ENCODE results near the gene SAXO1. TPM values are rescaled to one million over a fixed set of nuclear protein-coding genes. Genes with fewer than 3 reads are reported as not detected.

The SAXO1 gene
- total RNA-seq, 1 experiment from 2014 or later = not detected

- POLR2A ChIA-PET = no interaction called here
- H3K4me1 ChIP-seq (ENCODE audit: control insufficient read depth, insufficient read depth, low read length) = no peaks in the 10 kb centered on the region
- H3K4me3 ChIP-seq (ENCODE audit: low read depth in 2 of 2, low read length in 2 of 2) = no peak overlapping the region
- ATAC-seq (no peak), DNase-seq (ENCODE audit: low read depth, low spot score) (no peak)
- CTCF ChIA-PET = no interaction called here
- in situ Hi-C loops (cut with HindIII; ENCODE audit: low pct_unique_long_range_greater_than_20kb, low sequenced_read_pairs) (no loop called here), intact Hi-C loops (cut with micrococcal nuclease; ENCODE audit: unreplicated experiment) (no loop called here)
- no peak for TF ChIP-seq CTCF (IDR thresholded peaks at IDR 0.05)
- TF ChIP-seq REST (IDR thresholded peaks at IDR 0.05; ENCODE audit: insufficient read depth in 1 of 2, low read depth in 2 of 2, low read length in 1 of 2) = no peak
- TF ChIP-seq SIN3A (IDR thresholded peaks at IDR 0.05; ENCODE audit: borderline replicate concordance, insufficient read depth, low read depth, low read length) = no peak
- no peak for TF ChIP-seq TCF7L2 (IDR thresholded peaks at IDR 0.05; ENCODE audit: low read depth, low read length)
- no peak for TF ChIP-seq POLR2AphosphoS5 (IDR thresholded peaks at IDR 0.05; ENCODE audit: low read depth, low read length)
- no TSS peak for BruUV-seq (replicated peaks)
- H3K9me3 ChIP-seq (ENCODE audit: control insufficient read depth, insufficient read depth, low read depth, low read length) = no peaks in the 10 kb centered on the region
- H3K36me3 ChIP-seq (ENCODE audit: control insufficient read depth, insufficient read depth, low read length) = no peaks in the 10 kb centered on the region
- H3K27ac ChIP-seq (ENCODE audit: low read length) = no peak overlapping the region
- H3K27me3 ChIP-seq (ENCODE audit: control insufficient read depth, insufficient read depth, low read length) = no peaks in the 10 kb centered on the region
These were observed 54.8 kb downstream of the SAXO1 start for GRCh38 chr9:18978188-18978587.

- in situ Hi-C loops (cut with HindIII; ENCODE audit: low pct_unique_long_range_greater_than_20kb, low sequenced_read_pairs) (no loop called here), intact Hi-C loops (cut with micrococcal nuclease; ENCODE audit: unreplicated experiment) (no loop called here)
- Histone ChIP-seq H3K27me3 (ENCODE audit: control insufficient read depth, insufficient read depth, low read length) (no peaks in the 10 kb centered on the region), H3K4me1 (ENCODE audit: control insufficient read depth, insufficient read depth, low read length) (no peaks in the 10 kb centered on the region), H3K27ac (ENCODE audit: low read length) (no peak overlapping the region), H3K4me3 (ENCODE audit: low read depth in 2 of 2, low read length in 2 of 2) (no peak overlapping the region), H3K9me3 (ENCODE audit: control insufficient read depth, insufficient read depth, low read depth, low read length) (no peaks in the 10 kb centered on the region), H3K36me3 (ENCODE audit: control insufficient read depth, insufficient read depth, low read length) (no peaks in the 10 kb centered on the region)
- BruUV-seq (replicated peaks) = no TSS peak
- DNase-seq (ENCODE audit: low read depth, low spot score) (no peak), ATAC-seq (no peak)
- CTCF ChIA-PET = interaction anchor here (0.5 kb wide), 1 partner anchor 162 kb away, joined by 6 read pairs; no protein-coding TSS in a partner anchor
- POLR2A ChIA-PET = no interaction called here
- TF ChIP-seq TCF7L2 (IDR thresholded peaks at IDR 0.05; ENCODE audit: low read depth, low read length) (no peak), CTCF (IDR thresholded peaks at IDR 0.05) (no peak), POLR2AphosphoS5 (IDR thresholded peaks at IDR 0.05; ENCODE audit: low read depth, low read length) (no peak), SIN3A (IDR thresholded peaks at IDR 0.05; ENCODE audit: borderline replicate concordance, insufficient read depth, low read depth, low read length) (no peak), REST (IDR thresholded peaks at IDR 0.05; ENCODE audit: insufficient read depth in 1 of 2, low read depth in 2 of 2, low read length in 1 of 2) (no peak)
These were observed 56.1 kb downstream of the SAXO1 start for GRCh38 chr9:18976709-18977531.
